ENCODE data around the gene FNDC3B.

FNDC3B gene

DNA sequence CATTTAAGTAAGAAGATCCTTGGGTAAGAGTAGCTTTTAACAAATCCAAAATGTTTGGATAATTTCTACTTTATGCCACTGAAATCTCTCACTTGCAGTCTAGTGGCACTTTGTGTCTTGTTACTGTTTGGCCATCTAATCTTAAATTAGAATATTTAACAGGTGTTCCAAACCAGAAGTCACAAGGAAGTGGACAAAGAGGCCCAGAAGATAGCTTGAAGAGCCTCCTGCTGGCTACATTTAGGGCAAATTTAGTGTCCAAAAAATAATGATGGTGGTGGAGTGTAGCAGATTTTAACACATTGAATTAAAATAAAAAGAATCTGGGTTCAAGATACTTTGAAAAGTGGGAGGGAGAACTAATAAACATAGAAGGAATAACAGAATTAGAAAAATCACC, 236.7 kb downstream of the FNDC3B start:
- Mint-ChIP-seq H3K4me3 (no peak overlapping the region), H3K27ac (no peak overlapping the region), H3K4me1 (no peaks in the 10 kb centered on the region), H3K36me3 (peaks cover 10% of the 10 kb centered on the region), H3K27me3 (no peaks in the 10 kb centered on the region), H3K9me3 (no peaks in the 10 kb centered on the region)

DNA sequence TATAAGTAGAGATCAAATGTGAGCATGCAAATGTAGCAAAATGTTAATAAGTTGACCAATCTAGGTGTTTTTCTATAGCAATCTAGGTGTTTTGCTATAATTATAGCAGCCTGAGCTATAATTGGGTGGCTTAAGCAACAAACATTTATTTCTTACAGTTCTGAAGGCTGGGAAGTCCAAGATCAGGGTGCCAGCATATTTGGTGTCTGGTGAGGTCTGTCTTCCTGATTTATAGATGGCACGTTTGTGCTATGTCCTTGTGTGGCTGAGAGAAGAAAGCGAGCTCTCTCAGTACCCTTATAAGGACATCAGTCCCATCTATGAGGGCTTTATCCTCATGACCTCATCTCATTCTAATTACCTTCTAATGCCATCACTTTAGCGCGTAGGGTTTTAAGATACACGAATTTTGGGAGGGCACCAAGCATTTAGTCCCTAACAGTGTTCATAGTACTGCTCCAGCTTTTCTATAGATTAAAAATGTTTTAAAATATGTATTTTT, 237.8 kb downstream of the FNDC3B start:
- Mint-ChIP-seq H3K27ac (no peak overlapping the region), H3K4me1 (no peaks in the 10 kb centered on the region), H3K27me3 (no peaks in the 10 kb centered on the region), H3K36me3 (peaks cover 10% of the 10 kb centered on the region), H3K9me3 (no peaks in the 10 kb centered on the region), H3K4me3 (no peak overlapping the region)

DNA sequence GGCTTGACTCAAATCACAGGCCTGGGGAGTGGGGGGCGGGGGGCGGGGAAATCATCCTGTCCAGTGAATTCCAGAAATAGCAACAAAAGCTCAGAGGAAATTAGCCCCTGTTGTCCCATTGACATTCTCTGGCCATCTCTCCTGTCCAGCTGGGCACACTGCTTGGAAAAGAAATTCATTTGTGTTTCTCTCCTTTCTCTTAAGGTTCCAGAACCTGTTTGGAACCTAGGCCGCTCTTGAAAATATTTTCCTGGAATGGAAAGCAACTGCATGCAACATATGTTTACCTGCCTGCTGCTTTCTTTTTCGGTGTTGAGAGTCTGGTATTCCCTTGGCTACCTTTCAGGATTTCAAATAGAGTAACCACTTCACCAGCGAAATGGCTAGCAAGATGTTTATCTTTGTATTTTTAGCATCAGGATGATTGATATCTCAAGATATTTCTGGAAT, 239.8 kb downstream of the FNDC3B start:
- Mint-ChIP-seq H3K4me3 (no peak overlapping the region), H3K36me3 (peaks cover 17% of the 10 kb centered on the region), H3K27me3 (no peaks in the 10 kb centered on the region), H3K9me3 (no peaks in the 10 kb centered on the region), H3K4me1 (peaks cover 3% of the 10 kb centered on the region), H3K27ac (no peak overlapping the region)

- H3K27ac Mint-ChIP-seq: no peak overlapping the region
- H3K27me3 Mint-ChIP-seq: no peaks in the 10 kb centered on the region
- no peak overlapping the region for H3K4me3 Mint-ChIP-seq
- peaks cover 13% of the 10 kb centered on the region for H3K36me3 Mint-ChIP-seq
- H3K4me1 Mint-ChIP-seq: peaks cover 3% of the 10 kb centered on the region
- H3K9me3 Mint-ChIP-seq: no peaks in the 10 kb centered on the region
These were observed 240.6 kb downstream of the FNDC3B start for GRCh38 chr3:172279974-172280373.

DNA sequence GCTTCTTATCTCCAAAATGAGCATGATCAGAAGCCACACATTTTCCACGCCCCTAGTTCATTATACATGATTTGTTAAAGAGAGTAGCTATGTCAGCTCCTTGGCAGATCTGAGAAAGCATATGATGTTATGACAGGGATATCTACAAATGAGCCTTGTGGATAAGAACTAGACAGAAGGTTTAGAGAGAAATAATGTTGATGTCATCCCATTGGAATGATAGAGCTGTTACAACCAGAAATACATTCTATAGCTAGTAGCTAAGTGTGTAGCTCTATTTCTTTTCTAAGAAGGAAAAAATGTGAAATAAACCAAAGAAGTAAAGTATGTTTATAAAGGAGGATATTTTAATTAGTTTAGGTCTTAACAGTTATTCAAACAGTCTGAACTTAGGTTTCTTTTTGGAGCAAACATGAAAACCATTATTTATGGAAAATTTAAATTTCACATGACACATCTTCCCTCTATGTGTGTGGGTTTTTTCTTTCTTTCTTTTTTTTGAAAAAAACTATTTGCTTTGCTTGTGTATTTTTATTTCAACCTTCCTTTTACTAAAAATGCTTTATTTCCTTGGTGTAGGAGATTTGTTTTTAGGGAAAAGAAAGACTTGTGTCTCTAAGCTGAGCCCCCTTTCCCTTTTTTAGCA, 241.2 kb downstream of the FNDC3B start:
- Mint-ChIP-seq H3K4me1 (peaks cover 3% of the 10 kb centered on the region), H3K36me3 (peaks cover 12% of the 10 kb centered on the region), H3K27me3 (no peaks in the 10 kb centered on the region), H3K9me3 (no peaks in the 10 kb centered on the region), H3K27ac (no peak overlapping the region), H3K4me3 (no peak overlapping the region)

DNA sequence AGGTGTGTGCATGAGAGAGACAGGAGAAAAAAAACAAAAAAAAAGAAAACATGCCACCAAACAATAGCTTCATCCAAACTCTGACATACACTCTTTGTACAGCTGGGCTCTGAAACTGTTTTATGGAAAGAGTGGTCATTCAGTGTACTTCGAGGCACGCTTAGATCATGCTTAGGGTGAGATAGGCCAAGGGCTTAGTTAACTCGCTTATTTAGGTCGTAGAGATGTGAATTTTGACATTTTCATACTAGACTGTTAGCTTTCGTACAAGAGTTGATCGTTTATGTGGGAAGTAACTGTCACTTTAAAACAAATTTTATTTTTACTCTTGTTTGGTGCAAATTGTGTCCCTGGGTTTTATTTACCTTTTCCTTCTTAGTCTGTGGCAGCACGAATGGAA, 242.5 kb downstream of the FNDC3B start:
- Mint-ChIP-seq H3K27me3 (no peaks in the 10 kb centered on the region), H3K4me1 (peaks cover 3% of the 10 kb centered on the region), H3K4me3 (no peak overlapping the region), H3K27ac (no peak overlapping the region), H3K9me3 (no peaks in the 10 kb centered on the region), H3K36me3 (peaks cover 13% of the 10 kb centered on the region)

- Mint-ChIP-seq H3K4me3 (no peak overlapping the region), H3K36me3 (peaks cover 19% of the 10 kb centered on the region), H3K27ac (no peak overlapping the region), H3K9me3 (no peaks in the 10 kb centered on the region), H3K4me1 (peaks cover 11% of the 10 kb centered on the region), H3K27me3 (no peaks in the 10 kb centered on the region)
These were observed 243.5 kb downstream of the FNDC3B start for GRCh38 chr3:172282850-172283249.

GRCh38 chr3:172283841-172284357, 244.5 kb downstream of the FNDC3B start:
- no peak overlapping the region for H3K4me3 Mint-ChIP-seq
- H3K4me1 Mint-ChIP-seq: peaks cover 22% of the 10 kb centered on the region
- no peaks in the 10 kb centered on the region for H3K9me3 Mint-ChIP-seq
- no peak overlapping the region for H3K27ac Mint-ChIP-seq
- no peaks in the 10 kb centered on the region for H3K27me3 Mint-ChIP-seq
- peaks cover 20% of the 10 kb centered on the region for H3K36me3 Mint-ChIP-seq

DNA sequence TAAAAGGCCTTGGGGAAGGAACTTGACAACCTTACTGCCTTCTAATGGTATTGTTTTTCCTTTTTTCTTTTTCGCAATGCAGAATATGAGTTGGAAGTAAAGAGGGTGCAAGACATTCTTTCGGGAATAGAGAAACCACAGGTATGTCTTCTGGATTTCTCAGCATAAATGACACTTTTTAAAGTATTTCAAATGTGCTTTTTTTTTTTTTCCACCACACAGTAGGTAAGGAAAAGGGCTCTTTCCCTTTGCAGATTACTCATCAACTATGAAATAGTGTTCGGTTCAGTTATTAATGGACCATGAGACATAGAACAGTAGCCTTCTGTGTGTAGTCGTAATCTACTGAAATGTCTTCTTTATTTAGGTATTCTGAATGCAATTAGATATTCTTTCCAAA, 246.5 kb downstream of the FNDC3B start:
- Mint-ChIP-seq H3K36me3 (peaks cover 22% of the 10 kb centered on the region), H3K27me3 (no peaks in the 10 kb centered on the region), H3K4me1 (peaks cover 32% of the 10 kb centered on the region), H3K9me3 (no peaks in the 10 kb centered on the region), H3K27ac (no peak overlapping the region), H3K4me3 (no peak overlapping the region)

- H3K27ac Mint-ChIP-seq: no peak overlapping the region
- H3K36me3 Mint-ChIP-seq: peaks cover 22% of the 10 kb centered on the region
- no peaks in the 10 kb centered on the region for H3K27me3 Mint-ChIP-seq
- H3K9me3 Mint-ChIP-seq: no peaks in the 10 kb centered on the region
- peaks cover 32% of the 10 kb centered on the region for H3K4me1 Mint-ChIP-seq
- H3K4me3 Mint-ChIP-seq: no peak overlapping the region
These were observed 247.3 kb downstream of the FNDC3B start for GRCh38 chr3:172286548-172287148.

DNA sequence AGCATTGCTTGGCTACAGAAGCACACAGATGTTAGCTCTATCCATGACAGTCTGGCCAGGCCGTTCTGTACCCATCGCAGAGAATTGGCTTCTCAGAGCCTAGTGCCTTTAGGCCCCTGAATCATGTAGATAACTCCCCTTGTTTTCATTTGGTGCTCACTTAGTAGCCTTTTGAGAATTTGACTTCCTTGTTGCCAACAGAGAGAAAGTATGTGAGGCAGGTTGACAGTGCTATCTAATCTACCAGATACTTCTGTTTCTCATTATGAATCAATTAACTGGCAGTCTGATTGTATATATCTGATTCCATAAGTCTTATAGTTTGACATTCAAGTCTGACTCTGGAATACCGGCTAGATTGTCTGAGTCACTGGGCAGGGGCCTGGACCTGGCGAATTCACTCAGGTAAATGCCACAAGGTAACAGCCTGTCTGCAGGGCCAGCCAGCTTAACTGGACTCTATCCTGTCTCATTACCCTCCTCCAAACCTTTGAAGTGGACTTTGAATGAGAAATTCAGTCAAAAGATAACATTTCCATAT, 248.6 kb downstream of the FNDC3B start:
- H3K27ac Mint-ChIP-seq: no peak overlapping the region
- H3K36me3 Mint-ChIP-seq: peaks cover 18% of the 10 kb centered on the region
- no peak overlapping the region for H3K4me3 Mint-ChIP-seq
- H3K9me3 Mint-ChIP-seq: no peaks in the 10 kb centered on the region
- H3K4me1 Mint-ChIP-seq: peaks cover 32% of the 10 kb centered on the region
- H3K27me3 Mint-ChIP-seq: no peaks in the 10 kb centered on the region

DNA sequence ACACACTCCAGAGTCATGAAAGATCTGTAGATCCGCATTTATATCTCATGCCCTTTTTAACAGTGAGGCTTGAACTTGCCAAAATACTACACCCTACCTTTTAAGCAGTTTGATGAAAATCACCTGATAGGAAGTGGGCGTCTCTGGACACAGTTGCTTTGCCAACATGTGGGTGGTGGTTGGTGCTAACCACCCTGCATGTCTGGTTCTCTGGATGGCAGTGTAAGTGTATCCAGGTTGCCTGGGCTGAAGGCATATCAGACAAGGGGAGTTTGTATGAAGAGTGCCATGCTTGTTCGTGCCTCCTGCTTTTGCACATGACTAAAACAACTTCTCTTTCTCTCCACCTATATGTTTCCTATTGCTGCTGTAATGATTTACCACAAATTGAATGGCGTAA, 249.3 kb downstream of the FNDC3B start:
- peaks cover 28% of the 10 kb centered on the region for H3K4me1 Mint-ChIP-seq
- no peaks in the 10 kb centered on the region for H3K9me3 Mint-ChIP-seq
- H3K27me3 Mint-ChIP-seq: no peaks in the 10 kb centered on the region
- no peak overlapping the region for H3K27ac Mint-ChIP-seq
- H3K4me3 Mint-ChIP-seq: no peak overlapping the region
- peaks cover 17% of the 10 kb centered on the region for H3K36me3 Mint-ChIP-seq

GRCh38 chr3:172289583-172289982, 250.2 kb downstream of the FNDC3B start:
- Mint-ChIP-seq H3K4me1 (peaks cover 28% of the 10 kb centered on the region), H3K27me3 (no peaks in the 10 kb centered on the region), H3K4me3 (peak overlapping the region; percentile 41), H3K36me3 (peaks cover 23% of the 10 kb centered on the region), H3K27ac (no peak overlapping the region), H3K9me3 (no peaks in the 10 kb centered on the region)

DNA sequence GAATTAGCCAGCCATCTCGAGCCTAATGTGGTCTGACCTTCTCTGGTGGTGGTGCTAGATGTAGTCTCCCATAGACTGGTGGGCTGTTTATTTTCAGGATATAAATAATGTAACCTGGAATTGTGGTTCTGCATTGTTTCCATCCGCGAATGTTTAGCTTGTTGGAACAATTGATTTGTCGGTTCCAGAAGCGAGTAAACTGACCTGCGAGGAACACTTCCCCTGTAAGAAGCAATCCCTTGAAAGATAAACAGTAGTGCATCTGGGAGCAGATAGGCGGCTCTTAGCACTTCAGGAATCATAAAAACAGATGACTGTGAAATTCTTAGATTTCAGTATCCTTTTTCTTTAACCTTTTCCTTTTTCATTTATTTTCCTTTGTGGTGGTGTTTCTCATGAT, 251.1 kb downstream of the FNDC3B start:
- Mint-ChIP-seq H3K9me3 (no peaks in the 10 kb centered on the region), H3K36me3 (peaks cover 26% of the 10 kb centered on the region), H3K4me3 (no peak overlapping the region), H3K4me1 (peaks cover 28% of the 10 kb centered on the region), H3K27ac (no peak overlapping the region), H3K27me3 (no peaks in the 10 kb centered on the region)

- H3K27me3 Mint-ChIP-seq: no peaks in the 10 kb centered on the region
- no peak overlapping the region for H3K4me3 Mint-ChIP-seq
- H3K36me3 Mint-ChIP-seq: peaks cover 29% of the 10 kb centered on the region
- no peaks in the 10 kb centered on the region for H3K9me3 Mint-ChIP-seq
- no peak overlapping the region for H3K27ac Mint-ChIP-seq
- H3K4me1 Mint-ChIP-seq: peaks cover 28% of the 10 kb centered on the region
These were observed 252.3 kb downstream of the FNDC3B start for GRCh38 chr3:172291650-172292049.

- no peak overlapping the region for H3K27ac Mint-ChIP-seq
- H3K4me3 Mint-ChIP-seq: no peak overlapping the region
- peaks cover 26% of the 10 kb centered on the region for H3K36me3 Mint-ChIP-seq
- H3K9me3 Mint-ChIP-seq: no peaks in the 10 kb centered on the region
- no peaks in the 10 kb centered on the region for H3K27me3 Mint-ChIP-seq
- H3K4me1 Mint-ChIP-seq: peaks cover 24% of the 10 kb centered on the region
These were observed 253.0 kb downstream of the FNDC3B start for GRCh38 chr3:172292422-172292821.
